HCT116 (cell line): ENCODE measurements around the gene MRPL16. TPM values are rescaled to one million over a fixed set of nuclear protein-coding genes. Genes with fewer than 3 reads are reported as not detected.

Experiments used
- ATAC-seq: fragments of 200-7000 bp; cut with Tn5 transposase; 2 replicates; pipeline ENCODE4 v1.9.1; 2020; ENCODE audit warnings: mild to moderate bottlenecking, moderate library complexity
- BruUV-seq: library from RNA; stranded (reverse); fragments of 400-500 nt; replicated peaks from 2 replicates; lab custom pipeline; 2021; lab: Mats Ljungman, UMichigan
- CTCF ChIA-PET: fragments of 300-600 bp; sonication (Branson Sonifier 250); formaldehyde crosslinking; loops from one replicate; lab custom pipeline; 2021; ENCODE audit warnings: antibody characterized with exemption; lab: Charles Lee
- POLR2A ChIA-PET: fragments of 300-600, 350-600 bp; sonication (Branson Sonifier 250); formaldehyde crosslinking; loops from one replicate; lab custom pipeline; 2021; ENCODE audit warnings: antibody characterized with exemption; lab: Charles Lee
- RAD21 ChIA-PET, 2 experiments: fragments of 300-600 bp; sonication (Branson Sonifier 250); formaldehyde crosslinking; loops; one replicate each; lab custom pipeline; 2023; ENCODE audit warnings: low total read pairs in 2 of 2; ENCODE audit not compliant: uncharacterized antibody in 2 of 2, unreplicated experiment in 2 of 2, low non-redundant PET in 1 of 2; lab: Charles Lee
- DNase-seq: peaks from one replicate; pipeline ENCODE4 v3.0.0-alpha.2; 2010; ENCODE audit warnings: low read depth, low spot score
- H2AFZ ChIP-seq: fragments of 200-600 bp; shearing (Covaris generic), sonication (generic); 2 replicates; pipeline ENCODE4 v1.6.1; 2017; ENCODE audit warnings: low read depth, mixed run types, mixed read lengths, antibody characterized with exemption, low read length; ENCODE audit not compliant: poor library complexity, severe bottlenecking
- H3K27ac ChIP-seq: 2 replicates; pipeline ENCODE4 v1.5.1; 2012; ENCODE audit warnings: low read depth, low read length
- H3K27me3 ChIP-seq: fragments of 200-600 bp; sonication (generic); 2 replicates; pipeline ENCODE4 v1.6.1; 2016; ENCODE audit warnings: mixed run types, low read length, mixed read lengths; ENCODE audit not compliant: insufficient read depth
- H3K36me3 ChIP-seq, 2 experiments: fragments of 200-500 bp in 1 of 2; fragments of 200-600 bp in 1 of 2; sonication (Bioruptor generic) in 1 of 2; sonication (generic) in 1 of 2; 2 replicates each; pipeline versions ENCODE4 v1.5.1 to v1.6.1; 2014 to 2016; ENCODE audit warnings: low read length in 2 of 2, inconsistent platforms in 1 of 2, mixed read lengths in 1 of 2, mixed run types in 1 of 2; ENCODE audit not compliant: insufficient read depth in 2 of 2, control insufficient read depth in 1 of 2
- H3K4me1 ChIP-seq, 2 experiments: fragments of 200-600 bp in 1 of 2; sonication (generic) in 1 of 2; 2 replicates each; pipeline versions ENCODE4 v1.5.1 to v1.6.1; 2012 to 2017; ENCODE audit warnings: low read length in 2 of 2, inconsistent platforms in 1 of 2, mild to moderate bottlenecking in 1 of 2, mixed read lengths in 1 of 2, mixed run types in 1 of 2, moderate library complexity in 1 of 2; ENCODE audit not compliant: insufficient read depth in 2 of 2, control insufficient read depth in 1 of 2
- H3K4me2 ChIP-seq: fragments of 200-600 bp; sonication (generic); 2 replicates; pipeline ENCODE4 v1.6.1; 2017; ENCODE audit warnings: mixed run types, low read length, mixed read lengths
- H3K4me3 ChIP-seq, 2 experiments: fragments of 200-600 bp in 1 of 2; sonication (generic) in 1 of 2; replicated peaks in 1 of 2; 2 replicates each; pipeline ENCODE4 v1.5.1; 2011 to 2016; ENCODE audit warnings: low read length in 2 of 2, control low read depth in 1 of 2, low read depth in 1 of 2, mild to moderate bottlenecking in 1 of 2, mixed read lengths in 1 of 2, mixed run types in 1 of 2
- H3K79me2 ChIP-seq: fragments of 200-600 bp; sonication (generic); 2 replicates; pipeline ENCODE4 v1.6.1; 2017; ENCODE audit warnings: mild to moderate bottlenecking, mixed run types, low read length, moderate library complexity, mixed read lengths; ENCODE audit not compliant: insufficient read depth
- H3K9ac ChIP-seq: fragments of 200-600 bp; sonication (generic); 2 replicates; pipeline ENCODE4 v1.6.1; 2016; ENCODE audit warnings: low read length, mixed read lengths
- H3K9me2 ChIP-seq: fragments of 200-600 bp; sonication (generic), shearing (Covaris generic); 2 replicates; pipeline ENCODE4 v1.6.1; 2017; ENCODE audit warnings: mixed run types, mild to moderate bottlenecking, moderate library complexity; ENCODE audit not compliant: insufficient read depth
- H3K9me3 ChIP-seq, 2 experiments: fragments of 200-500 bp in 1 of 2; fragments of 200-600 bp in 1 of 2; sonication (Bioruptor generic) in 1 of 2; sonication (generic) in 1 of 2; 2 replicates each; pipeline ENCODE4 v1.6.1; 2014 to 2017; ENCODE audit warnings: low read length in 2 of 2, mixed read lengths in 2 of 2, inconsistent platforms in 1 of 2, low read depth in 1 of 2, mild to moderate bottlenecking in 1 of 2, mixed run types in 1 of 2, moderate library complexity in 1 of 2; ENCODE audit not compliant: control insufficient read depth in 1 of 2, insufficient read depth in 1 of 2
- H4K20me1 ChIP-seq: fragments of 200-600 bp; sonication (generic), shearing (Covaris generic); 2 replicates; pipeline ENCODE4 v1.6.1; 2017; ENCODE audit warnings: mixed run types, mild to moderate bottlenecking, moderate library complexity; ENCODE audit not compliant: insufficient read depth
- CEBPB ChIP-seq: IDR thresholded peaks from 2 replicates; pipeline ENCODE4 v1.6.1; 2012; ENCODE audit warnings: low read depth
- EZH2 ChIP-seq: fragments of 200-600 bp; sonication (generic); IDR thresholded peaks from 2 replicates; pipeline ENCODE4 v1.6.1; 2017; ENCODE audit warnings: antibody characterized with exemption, mixed run types
- JUND ChIP-seq: IDR thresholded peaks from 2 replicates; pipeline ENCODE4 v1.6.1; 2012
- intact Hi-C: fragments of 100-400 bp; cut with micrococcal nuclease; formaldehyde crosslinking; loops from 2 replicates; pipeline ENCODE4 v1.10.0; 2022
- total RNA-seq: library from RNA; stranded (reverse); gene quantifications from one replicate; pipeline ENCODE4 v1.2.1, GENCODE V29; 2021; ENCODE audit not compliant: unreplicated experiment
- TF ChIP-seq, protein P1 (sequence below): IDR thresholded peaks from 2 replicates; pipeline ENCODE4 v1.6.1; 2011; ENCODE audit warnings: mild to moderate bottlenecking, low read length, moderate library complexity; ENCODE audit not compliant: insufficient replicate concordance; ENCODE audit errors: extremely low read depth

The MRPL16 gene
- total RNA-seq, 1 experiment from 2014 or later = 61.0 TPM

- TF ChIP-seq EZH2 = no peak
Observed at GRCh38 chr11:59812220-59812619, 1.6 kb upstream of the MRPL16 start (continued).

- BruUV-seq = TSS peak; percentile 21
- no peak for DNase-seq
Observed at GRCh38 chr11:59810911-59811259, 307 bp upstream of the MRPL16 start.

More at GRCh38 chr11:59810911-59811259, 307 bp upstream of the MRPL16 start:
- peaks cover 8 to 21% of the 10 kb centered on the region in 2 experiments; a peak in 2 of 4 replicates for H3K36me3 ChIP-seq
- peak overlapping the region; percentile 88 for H3K9ac ChIP-seq
- peak overlapping the region; percentile 70 for H3K4me2 ChIP-seq
- TF ChIP-seq JUND (0 out of 2 replicates have a peak, but pooled peaks have one; percentile 0), CEBPB (no peak)
- TF ChIP-seq, protein P1, sequence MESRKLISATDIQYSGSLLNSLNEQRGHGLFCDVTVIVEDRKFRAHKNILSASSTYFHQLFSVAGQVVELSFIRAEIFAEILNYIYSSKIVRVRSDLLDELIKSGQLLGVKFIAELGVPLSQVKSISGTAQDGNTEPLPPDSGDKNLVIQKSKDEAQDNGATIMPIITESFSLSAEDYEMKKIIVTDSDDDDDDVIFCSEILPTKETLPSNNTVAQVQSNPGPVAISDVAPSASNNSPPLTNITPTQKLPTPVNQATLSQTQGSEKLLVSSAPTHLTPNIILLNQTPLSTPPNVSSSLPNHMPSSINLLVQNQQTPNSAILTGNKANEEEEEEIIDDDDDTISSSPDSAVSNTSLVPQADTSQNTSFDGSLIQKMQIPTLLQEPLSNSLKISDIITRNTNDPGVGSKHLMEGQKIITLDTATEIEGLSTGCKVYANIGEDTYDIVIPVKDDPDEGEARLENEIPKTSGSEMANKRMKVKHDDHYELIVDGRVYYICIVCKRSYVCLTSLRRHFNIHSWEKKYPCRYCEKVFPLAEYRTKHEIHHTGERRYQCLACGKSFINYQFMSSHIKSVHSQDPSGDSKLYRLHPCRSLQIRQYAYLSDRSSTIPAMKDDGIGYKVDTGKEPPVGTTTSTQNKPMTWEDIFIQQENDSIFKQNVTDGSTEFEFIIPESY = no peak
- H4K20me1 ChIP-seq = no peaks in the 10 kb centered on the region
- ChIA-PET POLR2A (interaction anchor here (0.9 kb wide), 1 partner anchor 108 kb away, joined by 3 read pairs; no protein-coding TSS in a partner anchor), CTCF (interaction anchor here (1.0 to 2.2 kb wide), 3 partner anchors 55 to 108 kb away, joined by 3 to 5 read pairs (median 5); partner anchors contain the start of gene STX3), RAD21 (interaction anchor here in 1 of 2 experiments (0.7 kb wide), 1 partner anchor 55 kb away, joined by 4 read pairs; no protein-coding TSS in a partner anchor)
- ATAC-seq = no peak; the same call in 1 of the 2 replicates
- no peaks in the 10 kb centered on the region for H3K27me3 ChIP-seq
- peak overlapping the region; percentile 91 to 98 for H3K4me3 ChIP-seq
- no peaks in the 10 kb centered on the region for H3K9me2 ChIP-seq
- intact Hi-C loops = no loop called here
- H3K4me1 ChIP-seq = peaks cover 5 to 15% of the 10 kb centered on the region in 2 experiments; a peak in 2 of 4 replicates
- no peaks in the 10 kb centered on the region for H3K9me3 ChIP-seq
- no peak overlapping the region for H2AFZ ChIP-seq
- H3K27ac ChIP-seq = peak overlapping the region; percentile 74
- peaks cover 25% of the 10 kb centered on the region for H3K79me2 ChIP-seq
